ENCODE results near the gene SGIP1. TPM values are rescaled to one million over a fixed set of nuclear protein-coding genes. Genes with fewer than 3 reads are reported as not detected.

Gene SGIP1
- total and polyA plus RNA-seq, 2 of the 8 experiments (the other 6 are each of a cell fraction or from before 2014, with no cell fraction given) = 1.4 to 2.1 TPM

- no peak overlapping the region for H3K27ac ChIP-seq (ENCODE audit: low read depth, low read length)
- 93% methylated on average over 4 of the region's 4 CpGs; no CpG with 5 or more reads in 1 of the 2 experiments for WGBS, 2 experiments (ENCODE audit: extremely low coverage in 1 of 2, insufficient coverage in 1 of 2, insufficient read length in 1 of 2, insufficient replicate concordance in 2 of 2, low coverage in 1 of 2, low lambda C conversion rate in 2 of 2, missing lambda C conversion rate in 1 of 2)
- FAIRE-seq = no peak
- TF ChIP-seq RFX5 (IDR thresholded peaks at IDR 0.05; ENCODE audit: borderline replicate concordance, low read depth, low read length) (no peak), MAFK (IDR thresholded peaks at IDR 0.05; ENCODE audit: low read depth, low read length) (no peak), KDM4A (IDR thresholded peaks at IDR 0.05; ENCODE audit: low read depth, low read length, severe bottlenecking) (no peak), BRCA1 (IDR thresholded peaks at IDR 0.05; ENCODE audit: low read depth, low read length) (no peak), FOSL1 (IDR thresholded peaks at IDR 0.05; ENCODE audit: insufficient read depth, low read depth, low read length) (no peak), KDM1A (IDR thresholded peaks at IDR 0.05; ENCODE audit: borderline replicate concordance, low read length) (no peak), TBP (IDR thresholded peaks at IDR 0.05; ENCODE audit: low read depth, low read length) (no peak), JUN (IDR thresholded peaks at IDR 0.05; ENCODE audit: low read depth, low read length) (no peak), PHF8 (conservative IDR thresholded peaks at IDR 0.05; ENCODE audit: low read depth, low read length) (no peak), ATF2 (IDR thresholded peaks at IDR 0.05; ENCODE audit: low read length) (no peak), RAD21 (IDR thresholded peaks at IDR 0.05 in 1 of 2, conservative IDR thresholded peaks at IDR 0.05 in 1 of 2; ENCODE audit: low read depth in 2 of 2, low read length in 2 of 2) (no peak)
- TF ChIP-seq, protein P1, sequence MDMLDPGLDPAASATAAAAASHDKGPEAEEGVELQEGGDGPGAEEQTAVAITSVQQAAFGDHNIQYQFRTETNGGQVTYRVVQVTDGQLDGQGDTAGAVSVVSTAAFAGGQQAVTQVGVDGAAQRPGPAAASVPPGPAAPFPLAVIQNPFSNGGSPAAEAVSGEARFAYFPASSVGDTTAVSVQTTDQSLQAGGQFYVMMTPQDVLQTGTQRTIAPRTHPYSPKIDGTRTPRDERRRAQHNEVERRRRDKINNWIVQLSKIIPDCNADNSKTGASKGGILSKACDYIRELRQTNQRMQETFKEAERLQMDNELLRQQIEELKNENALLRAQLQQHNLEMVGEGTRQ (IDR thresholded peaks at IDR 0.05; ENCODE audit: low read length) = no peak
These were observed 79.2 kb downstream of the SGIP1 start for GRCh38 chr1:66613187-66613586.

More at GRCh38 chr1:66613187-66613586, 79.2 kb downstream of the SGIP1 start:
- no peak overlapping the region for H2BK12ac ChIP-seq (ENCODE audit: low read depth, low read length)
- no peaks in the 10 kb centered on the region for H3K36me3 ChIP-seq (ENCODE audit: control insufficient read depth in 2 of 4, insufficient read depth in 4 of 4, low read length in 3 of 4)
- no peaks in the 10 kb centered on the region for H3K9me3 ChIP-seq (ENCODE audit: insufficient read depth in 2 of 2, low read depth in 1 of 2, low read length in 1 of 2)
- H4K5ac ChIP-seq (ENCODE audit: insufficient read length, low read depth, low read length) = no peak overlapping the region
- H3K18ac ChIP-seq (ENCODE audit: extremely low read depth, low read length) = no peak overlapping the region
- no peak overlapping the region for H2BK5ac ChIP-seq (ENCODE audit: low read depth, low read length)
- H2AK5ac ChIP-seq (ENCODE audit: low read depth, low read length) = no peak overlapping the region
- CTCF ChIA-PET (ENCODE audit: partially characterized antibody) = no interaction called here
- H3K4me1 ChIP-seq (replicated peaks in 1 of 4; ENCODE audit: control insufficient read depth in 3 of 4, insufficient read depth in 4 of 4, low read length in 3 of 4) = no peaks in the 10 kb centered on the region
- H3K23me2 ChIP-seq (ENCODE audit: low read depth, low read length) = no peaks in the 10 kb centered on the region
- H3K14ac ChIP-seq (ENCODE audit: insufficient read length) = no peak overlapping the region
- no peaks in the 10 kb centered on the region for H4K20me1 ChIP-seq (replicated peaks in 1 of 2; ENCODE audit: control insufficient read depth in 1 of 2, insufficient read depth in 2 of 2, low read length in 2 of 2)
- H2BK120ac ChIP-seq (replicated peaks; ENCODE audit: low read depth, low read length) = no peak overlapping the region
- no peak overlapping the region for H2BK20ac ChIP-seq (ENCODE audit: low read length)
- no peak overlapping the region for H3K4me3 ChIP-seq (ENCODE audit: extremely low read depth in 1 of 4, insufficient read depth in 2 of 4, low read depth in 3 of 4, low read length in 4 of 4)
- no peak for DNase-seq (ENCODE audit: low read depth in 1 of 2, low spot score in 2 of 2)
- no peaks in the 10 kb centered on the region for H3K27me3 ChIP-seq (replicated peaks in 1 of 4; ENCODE audit: control insufficient read depth in 3 of 4, extremely low read depth in 1 of 4, insufficient read depth in 3 of 4, low read length in 3 of 4)
- H3K9ac ChIP-seq (replicated peaks in 1 of 4; ENCODE audit: extremely low read depth in 1 of 4, low read depth in 3 of 4, low read length in 3 of 4) = no peak overlapping the region
- H3K4me2 ChIP-seq (ENCODE audit: insufficient read depth in 1 of 2, low read depth in 2 of 2, low read length in 2 of 2) = no peak overlapping the region
- H3K4ac ChIP-seq (replicated peaks; ENCODE audit: insufficient read length, low read depth, low read length) = no peak overlapping the region
- H3K79me1 ChIP-seq (ENCODE audit: low read depth, low read length) = no peaks in the 10 kb centered on the region
- H4K91ac ChIP-seq (replicated peaks; ENCODE audit: insufficient read length, low read length) = no peak overlapping the region
- H2BK15ac ChIP-seq (ENCODE audit: low read length) = no peak overlapping the region
- H3K23ac ChIP-seq (ENCODE audit: insufficient read length) = no peak overlapping the region
- H3K79me2 ChIP-seq (ENCODE audit: control insufficient read depth in 1 of 2, insufficient read depth in 2 of 2, low read length in 2 of 2) = no peaks in the 10 kb centered on the region
- H2AFZ ChIP-seq (ENCODE audit: low read length) = no peak overlapping the region
- no peak overlapping the region for H3K56ac ChIP-seq (replicated peaks; ENCODE audit: insufficient read length, low read depth, low read length)
- POLR2A ChIA-PET (ENCODE audit: partially characterized antibody) = no interaction called here
- no peak overlapping the region for H4K8ac ChIP-seq (ENCODE audit: extremely low read depth, insufficient read depth, low read length)
